ENCODE measurements around the gene MOSMO. TPM values are rescaled to one million over a fixed set of nuclear protein-coding genes. Genes with fewer than 3 reads are reported as not detected.

The MOSMO gene
- total and polyA plus RNA-seq, 2 of the 13 experiments (the other 11 are each of a cell fraction or from before 2014, with no cell fraction given) = 26.7 to 32.6 TPM

DNA sequence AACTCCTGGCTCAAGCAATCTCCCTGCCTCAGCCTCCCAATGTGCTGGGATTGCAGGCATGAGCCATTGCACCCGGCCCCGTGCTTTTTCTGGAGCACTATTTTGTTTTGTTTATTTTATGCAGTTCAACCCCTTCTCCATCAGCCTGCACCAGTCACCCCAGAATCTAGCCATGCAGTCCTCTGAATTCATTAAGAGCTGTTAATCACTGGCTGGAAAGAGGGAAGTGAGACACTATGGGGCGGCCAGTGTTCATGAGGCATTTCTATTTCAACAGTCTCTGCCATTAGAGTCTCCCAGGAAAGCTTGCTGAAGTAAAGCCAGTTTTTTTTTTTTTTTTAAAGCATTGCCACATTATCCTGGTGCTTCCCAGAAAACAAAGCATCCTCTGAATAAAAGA is 86.1 kb downstream of the MOSMO start:
- WGBS (ENCODE audit: low lambda C conversion rate) = 3% methylated on average over 3 of the region's 3 CpGs
- ATAC-seq (no peak), FAIRE-seq (no peak), DNase-seq (ENCODE audit: low spot score) (no peak)
- intact Hi-C loops (cut with micrococcal nuclease; ENCODE audit: unreplicated experiment) = no loop called here
- CTCF ChIA-PET (ENCODE audit: low intra/inter-chr PET ratio, low total read pairs) = no interaction called here
- Histone ChIP-seq H3K9me3 (ENCODE audit: low read length) (no peaks in the 10 kb centered on the region), H3K9ac (ENCODE audit: insufficient read depth, low read depth, low read length) (no peak overlapping the region), H3K4me3 (replicated peaks in 1 of 3; ENCODE audit: insufficient read depth in 1 of 3, low read depth in 2 of 3, low read length in 3 of 3) (no peak overlapping the region), H3K27me3 (ENCODE audit: control insufficient read depth in 1 of 2, insufficient read depth in 2 of 2, low read length in 2 of 2) (peaks cover 0 to 19% of the 10 kb centered on the region in 2 experiments; a peak in 3 of 5 replicates), H3K4me2 (ENCODE audit: low read depth, low read length) (no peak overlapping the region), H4K20me1 (ENCODE audit: insufficient read depth, low read length) (no peaks in the 10 kb centered on the region), H3K27ac (ENCODE audit: extremely low read length, insufficient read depth, low read length) (no peak overlapping the region), H3K79me2 (ENCODE audit: insufficient read depth, low read length) (no peaks in the 10 kb centered on the region), H3K36me3 (replicated peaks in 1 of 2; ENCODE audit: control insufficient read depth in 1 of 2, insufficient read depth in 2 of 2, low read length in 2 of 2) (no peaks in the 10 kb centered on the region), H3K4me1 (ENCODE audit: insufficient read depth, low read length) (peaks cover 18% of the 10 kb centered on the region), H2AFZ (ENCODE audit: low read length) (no peak overlapping the region)
- in situ Hi-C loops (cut with HindIII; ENCODE audit: extremely low pct_ligation_motif_present, low pct_unique_long_range_greater_than_20kb) = loop anchor here (25.0 kb wide), 1 partner anchor 282 kb away; no protein-coding TSS in a partner anchor
- POLR2A ChIA-PET = no interaction called here
- BruUV-seq (replicated peaks) = no TSS peak
- TF ChIP-seq, protein P1, sequence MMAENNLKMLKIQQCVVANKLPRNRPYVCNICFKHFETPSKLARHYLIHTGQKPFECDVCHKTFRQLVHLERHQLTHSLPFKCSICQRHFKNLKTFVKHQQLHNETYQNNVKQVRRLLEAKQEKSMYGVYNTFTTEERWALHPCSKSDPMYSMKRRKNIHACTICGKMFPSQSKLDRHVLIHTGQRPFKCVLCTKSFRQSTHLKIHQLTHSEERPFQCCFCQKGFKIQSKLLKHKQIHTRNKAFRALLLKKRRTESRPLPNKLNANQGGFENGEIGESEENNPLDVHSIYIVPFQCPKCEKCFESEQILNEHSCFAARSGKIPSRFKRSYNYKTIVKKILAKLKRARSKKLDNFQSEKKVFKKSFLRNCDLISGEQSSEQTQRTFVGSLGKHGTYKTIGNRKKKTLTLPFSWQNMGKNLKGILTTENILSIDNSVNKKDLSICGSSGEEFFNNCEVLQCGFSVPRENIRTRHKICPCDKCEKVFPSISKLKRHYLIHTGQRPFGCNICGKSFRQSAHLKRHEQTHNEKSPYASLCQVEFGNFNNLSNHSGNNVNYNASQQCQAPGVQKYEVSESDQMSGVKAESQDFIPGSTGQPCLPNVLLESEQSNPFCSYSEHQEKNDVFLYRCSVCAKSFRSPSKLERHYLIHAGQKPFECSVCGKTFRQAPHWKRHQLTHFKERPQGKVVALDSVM (CRISPR knock-in tag; IDR thresholded peaks at IDR 0.05) = no peak
- TF ChIP-seq SCMH1 (CRISPR knock-in tag; IDR thresholded peaks at IDR 0.05; ENCODE audit: borderline replicate concordance) = no peak
- TF ChIP-seq ZSCAN25 (CRISPR knock-in tag; IDR thresholded peaks at IDR 0.05) = no peak
- TF ChIP-seq, protein P2, sequence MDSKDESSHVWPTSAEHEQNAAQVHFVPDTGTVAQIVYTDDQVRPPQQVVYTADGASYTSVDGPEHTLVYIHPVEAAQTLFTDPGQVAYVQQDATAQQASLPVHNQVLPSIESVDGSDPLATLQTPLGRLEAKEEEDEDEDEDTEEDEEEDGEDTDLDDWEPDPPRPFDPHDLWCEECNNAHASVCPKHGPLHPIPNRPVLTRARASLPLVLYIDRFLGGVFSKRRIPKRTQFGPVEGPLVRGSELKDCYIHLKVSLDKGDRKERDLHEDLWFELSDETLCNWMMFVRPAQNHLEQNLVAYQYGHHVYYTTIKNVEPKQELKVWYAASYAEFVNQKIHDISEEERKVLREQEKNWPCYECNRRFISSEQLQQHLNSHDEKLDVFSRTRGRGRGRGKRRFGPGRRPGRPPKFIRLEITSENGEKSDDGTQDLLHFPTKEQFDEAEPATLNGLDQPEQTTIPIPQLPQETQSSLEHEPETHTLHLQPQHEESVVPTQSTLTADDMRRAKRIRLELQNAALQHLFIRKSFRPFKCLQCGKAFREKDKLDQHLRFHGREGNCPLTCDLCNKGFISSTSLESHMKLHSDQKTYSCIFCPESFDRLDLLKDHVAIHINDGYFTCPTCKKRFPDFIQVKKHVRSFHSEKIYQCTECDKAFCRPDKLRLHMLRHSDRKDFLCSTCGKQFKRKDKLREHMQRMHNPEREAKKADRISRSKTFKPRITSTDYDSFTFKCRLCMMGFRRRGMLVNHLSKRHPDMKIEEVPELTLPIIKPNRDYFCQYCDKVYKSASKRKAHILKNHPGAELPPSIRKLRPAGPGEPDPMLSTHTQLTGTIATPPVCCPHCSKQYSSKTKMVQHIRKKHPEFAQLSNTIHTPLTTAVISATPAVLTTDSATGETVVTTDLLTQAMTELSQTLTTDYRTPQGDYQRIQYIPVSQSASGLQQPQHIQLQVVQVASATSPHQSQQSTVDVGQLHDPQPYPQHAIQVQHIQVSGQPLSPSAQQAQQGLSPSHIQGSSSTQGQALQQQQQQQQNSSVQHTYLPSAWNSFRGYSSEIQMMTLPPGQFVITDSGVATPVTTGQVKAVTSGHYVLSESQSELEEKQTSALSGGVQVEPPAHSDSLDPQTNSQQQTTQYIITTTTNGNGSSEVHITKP (CRISPR knock-in tag; IDR thresholded peaks at IDR 0.05; ENCODE audit: low read depth) = no peak
- TF ChIP-seq XBP1 (CRISPR knock-in tag; IDR thresholded peaks at IDR 0.05) = no peak
- TF ChIP-seq ZNF263 (CRISPR knock-in tag; IDR thresholded peaks at IDR 0.05) = no peak
- no peak for TF ChIP-seq HMG20A (CRISPR knock-in tag; IDR thresholded peaks at IDR 0.05; ENCODE audit: borderline replicate concordance)
- TF ChIP-seq SALL2 (CRISPR knock-in tag; IDR thresholded peaks at IDR 0.05) = no peak
- no peak for TF ChIP-seq SP140L (CRISPR knock-in tag; IDR thresholded peaks at IDR 0.05; ENCODE audit: borderline replicate concordance)
- no peak for TF ChIP-seq SAP130 (CRISPR knock-in tag; IDR thresholded peaks at IDR 0.05; ENCODE audit: low read depth)
- TF ChIP-seq, protein P3, sequence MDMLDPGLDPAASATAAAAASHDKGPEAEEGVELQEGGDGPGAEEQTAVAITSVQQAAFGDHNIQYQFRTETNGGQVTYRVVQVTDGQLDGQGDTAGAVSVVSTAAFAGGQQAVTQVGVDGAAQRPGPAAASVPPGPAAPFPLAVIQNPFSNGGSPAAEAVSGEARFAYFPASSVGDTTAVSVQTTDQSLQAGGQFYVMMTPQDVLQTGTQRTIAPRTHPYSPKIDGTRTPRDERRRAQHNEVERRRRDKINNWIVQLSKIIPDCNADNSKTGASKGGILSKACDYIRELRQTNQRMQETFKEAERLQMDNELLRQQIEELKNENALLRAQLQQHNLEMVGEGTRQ (IDR thresholded peaks at IDR 0.05; ENCODE audit: low read depth, low read length) = no peak
- TF ChIP-seq, protein P3 (CRISPR knock-in tag; IDR thresholded peaks at IDR 0.05; ENCODE audit: borderline replicate concordance) = no peak
- no peak for TF ChIP-seq TGIF2 (CRISPR knock-in tag; IDR thresholded peaks at IDR 0.05)
- TF ChIP-seq ZNF138 (CRISPR knock-in tag; IDR thresholded peaks at IDR 0.05; ENCODE audit: low read depth) = no peak
- no peak for TF ChIP-seq ZNF790 (CRISPR knock-in tag; IDR thresholded peaks at IDR 0.05; ENCODE audit: borderline replicate concordance)
- TF ChIP-seq RCOR2 (CRISPR knock-in tag; IDR thresholded peaks at IDR 0.05) = no peak
- TF ChIP-seq ZNF329 (CRISPR knock-in tag; IDR thresholded peaks at IDR 0.05; ENCODE audit: low read depth) = no peak

Measured in HepG2 (cell line).